ENCODE results near the gene USP22.

USP22 gene

GRCh38 chr17:21037117-21037803 is 5.6 kb downstream of the USP22 start:
- TF ChIP-seq CTCF (IDR thresholded peaks at IDR 0.05; ENCODE audit: low read depth, low read length, missing control alignments), result no peak
- DNase-seq (ENCODE audit: low read depth), result no peak
- in situ Hi-C loops (cut with HindIII; ENCODE audit: low sequenced_read_pairs), result no loop called here
- H3K4me3 ChIP-seq (ENCODE audit: low read depth, low read length), result no peak overlapping the region

DNA sequence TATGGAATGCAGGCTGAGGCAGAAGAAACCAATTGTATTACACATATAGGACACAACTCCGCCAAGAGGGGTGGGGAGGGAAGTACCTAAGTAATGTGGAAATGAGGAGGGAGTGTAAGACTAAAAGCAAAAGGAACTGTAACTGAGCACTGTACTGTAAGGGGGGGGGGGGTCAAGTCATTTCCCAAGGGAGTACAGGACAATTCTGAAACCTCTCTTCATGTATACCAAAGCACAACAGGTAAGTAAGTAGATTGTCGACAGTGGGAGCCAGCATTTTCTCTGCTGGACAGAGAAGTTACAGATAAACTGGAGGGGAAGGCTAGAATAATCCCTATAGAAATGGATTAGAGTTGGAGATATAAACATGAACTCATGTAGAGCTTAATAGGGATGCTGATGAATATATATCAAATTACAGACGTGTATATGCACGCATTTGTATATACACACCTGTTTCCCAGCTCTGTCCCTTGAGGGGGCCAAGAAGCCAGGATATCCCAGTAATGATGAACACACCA is 6.4 kb downstream of the USP22 start:
- in situ Hi-C loops (cut with HindIII; ENCODE audit: low sequenced_read_pairs), result no loop called here
- no peak for TF ChIP-seq CTCF (IDR thresholded peaks at IDR 0.05; ENCODE audit: low read depth, low read length, missing control alignments)
- no peak overlapping the region for H3K4me3 ChIP-seq (ENCODE audit: low read depth, low read length)
- no peak for DNase-seq (ENCODE audit: low read depth)

GRCh38 chr17:21035406-21035805 is 7.4 kb downstream of the USP22 start:
- in situ Hi-C loops (cut with HindIII; ENCODE audit: low sequenced_read_pairs), result no loop called here
- DNase-seq (ENCODE audit: low read depth), result no peak
- no peak for TF ChIP-seq CTCF (IDR thresholded peaks at IDR 0.05; ENCODE audit: low read depth, low read length, missing control alignments)
- H3K4me3 ChIP-seq (ENCODE audit: low read depth, low read length), result no peak overlapping the region

GRCh38 chr17:21034340-21035235 is 8.2 kb downstream of the USP22 start:
- in situ Hi-C loops (cut with HindIII; ENCODE audit: low sequenced_read_pairs), result no loop called here
- H3K4me3 ChIP-seq (ENCODE audit: low read depth, low read length), result no peak overlapping the region
- no peak for TF ChIP-seq CTCF (IDR thresholded peaks at IDR 0.05; ENCODE audit: low read depth, low read length, missing control alignments)
- DNase-seq (ENCODE audit: low read depth), result no peak

DNA sequence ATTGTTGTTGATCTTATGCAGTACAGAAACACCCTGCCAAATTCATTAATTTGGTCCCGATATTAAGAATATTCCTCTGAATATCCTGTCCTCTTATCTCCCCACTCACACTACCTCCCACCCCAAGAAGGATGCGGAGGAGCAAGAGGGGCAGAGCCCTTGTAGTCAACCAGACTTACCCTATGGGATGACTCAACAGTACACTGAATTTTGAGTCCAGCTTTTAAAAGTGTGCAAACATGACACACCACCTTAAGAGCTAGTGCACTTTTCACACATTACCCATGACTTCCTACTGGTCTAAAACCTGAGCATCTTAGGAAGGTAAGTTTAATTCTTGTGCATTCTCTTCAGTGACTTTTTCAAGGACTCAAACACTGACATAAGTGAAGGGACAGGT is 9.5 kb downstream of the USP22 start:
- no peak overlapping the region for H3K4me3 ChIP-seq (ENCODE audit: low read depth, low read length)
- in situ Hi-C loops (cut with HindIII; ENCODE audit: low sequenced_read_pairs), result no loop called here
- TF ChIP-seq CTCF (IDR thresholded peaks at IDR 0.05; ENCODE audit: low read depth, low read length, missing control alignments), result no peak
- DNase-seq (ENCODE audit: low read depth), result no peak

DNA sequence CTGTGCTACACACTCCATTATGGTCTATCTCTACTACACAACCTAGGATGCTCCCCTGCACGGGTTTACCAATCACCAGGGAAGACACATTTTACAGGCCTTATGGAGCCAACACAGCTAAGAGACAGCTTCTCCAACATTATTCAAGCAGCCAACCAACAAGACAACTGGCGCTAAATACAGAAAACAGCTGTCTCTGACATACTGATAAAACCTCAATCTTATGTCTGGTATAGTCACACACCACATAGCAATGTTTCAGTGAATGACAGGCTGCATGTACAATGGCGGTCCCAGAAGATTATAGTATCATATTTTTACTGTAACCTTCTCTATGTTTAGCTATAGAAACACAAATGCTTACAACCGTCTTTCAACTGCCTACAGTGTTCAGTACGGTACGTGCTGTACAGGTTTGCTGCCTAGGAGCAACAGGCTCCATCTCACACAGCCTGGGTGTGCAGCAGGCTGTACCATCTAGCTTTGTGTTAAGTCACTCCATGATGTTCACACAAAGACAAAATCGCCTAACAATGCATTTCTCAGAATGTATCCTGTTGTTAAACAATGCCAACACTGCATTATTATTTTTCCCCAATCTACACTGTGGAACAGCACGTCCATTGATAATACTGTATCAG is 10.9 kb downstream of the USP22 start:
- in situ Hi-C loops (cut with HindIII; ENCODE audit: low sequenced_read_pairs), result no loop called here
- no peak for DNase-seq (ENCODE audit: low read depth)
- TF ChIP-seq CTCF (IDR thresholded peaks at IDR 0.05; ENCODE audit: low read depth, low read length, missing control alignments), result no peak
- no peak overlapping the region for H3K4me3 ChIP-seq (ENCODE audit: low read depth, low read length)

Measured in astrocyte of the cerebellum (primary cell).